K562 (cell line): ENCODE measurements around the gene SLC22A23. TPM values are rescaled to one million over a fixed set of nuclear protein-coding genes. Genes with fewer than 3 reads are reported as not detected.

Source experiments
- ATAC-seq: fragments of 200-7000 bp; cut with Tn5 transposase; 3 replicates; pipeline ENCODE4 v1.9.1; 2020; ENCODE audit warnings: moderate library complexity
- BruUV-seq: library from RNA; stranded (reverse); fragments of 400-500 nt; replicated peaks from 2 replicates; lab custom pipeline; 2021; lab: Mats Ljungman, UMichigan
- CTCF ChIA-PET: fragments of 300-600 bp; formaldehyde crosslinking; extraction: SDS; loops from one replicate; lab custom pipeline; 2021; ENCODE audit warnings: low intra/inter-chr PET ratio; lab: Yijun Ruan, JAX
- POLR2A ChIA-PET: fragments of 300-600, 350-650 bp; sonication (Branson Sonifier 250); formaldehyde crosslinking; extraction: SDS; loops from one replicate; lab custom pipeline; 2021; ENCODE audit warnings: antibody characterized with exemption, inconsistent platforms; lab: Yijun Ruan, JAX
- DNase-seq, 4 experiments: peaks; one replicate each; pipeline versions ENCODE4 v3.0.0 to v3.0.0-alpha.2; 2011 to 2018; ENCODE audit warnings: low spot score in 3 of 4, mixed read lengths in 3 of 4; ENCODE audit errors: extremely low read depth in 1 of 4
- FAIRE-seq: peaks from 2 replicates; lab custom pipeline; 2011; peaks lifted over from hg19 to GRCh38; lab: Jason Lieb, UNC
- H2AFZ ChIP-seq: 2 replicates; pipeline ENCODE4 v1.6.0; 2011; ENCODE audit warnings: low read depth, low read length, control low read depth, inconsistent platforms
- H3K27ac ChIP-seq: fragments of 200-600 bp; 3 replicates; pipeline ENCODE4 v1.8.0; 2011; ENCODE audit warnings: low read depth, mild to moderate bottlenecking, control low read depth, inconsistent platforms, low read length, moderate library complexity, mixed read lengths; ENCODE audit errors: extremely low read depth
- H3K27me3 ChIP-seq, 2 experiments: fragments of 300-600 bp in 1 of 2; 2 replicates in 1 of 2; 3 replicates in 1 of 2; pipeline versions ENCODE4 v1.6.0 to v1.8.0; 2011; ENCODE audit warnings: inconsistent platforms in 2 of 2, low read length in 2 of 2, mild to moderate bottlenecking in 1 of 2, mixed read lengths in 1 of 2, moderate library complexity in 1 of 2; ENCODE audit not compliant: control insufficient read depth in 2 of 2, insufficient read depth in 2 of 2
- H3K36me3 ChIP-seq: fragments of 300-600 bp; 3 replicates; pipeline ENCODE4 v1.8.0; 2011; ENCODE audit warnings: mild to moderate bottlenecking, low read length, inconsistent platforms; ENCODE audit not compliant: control insufficient read depth, insufficient read depth
- H3K4me1 ChIP-seq, 2 experiments: fragments of 200-600 bp in 1 of 2; replicated peaks in 1 of 2; 2 replicates in 1 of 2; 3 replicates in 1 of 2; pipeline versions ENCODE4 v1.5.1 to v1.8.0; 2011; ENCODE audit warnings: inconsistent platforms in 2 of 2, low read length in 2 of 2, mild to moderate bottlenecking in 1 of 2, mixed read lengths in 1 of 2, moderate library complexity in 1 of 2; ENCODE audit not compliant: control insufficient read depth in 2 of 2, insufficient read depth in 2 of 2
- H3K4me2 ChIP-seq: 2 replicates; pipeline ENCODE4 v1.6.1; 2011; ENCODE audit warnings: low read length, control low read depth, inconsistent platforms, mixed read lengths; ENCODE audit not compliant: insufficient read depth
- H3K4me3 ChIP-seq: fragments of 200-600 bp; sonication (generic), shearing (Covaris generic); 2 replicates; pipeline ENCODE4 v1.5.1; 2016; ENCODE audit warnings: control low read depth, inconsistent platforms
- H3K79me2 ChIP-seq: fragments of 200-600 bp; 3 replicates; pipeline ENCODE4 v1.8.0; 2011; ENCODE audit warnings: low read length, inconsistent platforms; ENCODE audit not compliant: control insufficient read depth, insufficient read depth
- H3K9ac ChIP-seq, 2 experiments: 2 replicates each; pipeline versions ENCODE4 v1.6.0 to v1.6.1; 2011; ENCODE audit warnings: low read depth in 2 of 2, low read length in 2 of 2, control low read depth in 1 of 2, inconsistent platforms in 1 of 2, mild to moderate bottlenecking in 1 of 2, mixed read lengths in 1 of 2; ENCODE audit not compliant: insufficient read depth in 1 of 2
- H3K9me1 ChIP-seq: one replicate; pipeline ENCODE4 v1.6.0; 2011; ENCODE audit warnings: inconsistent platforms, mild to moderate bottlenecking, low read length, moderate library complexity; ENCODE audit not compliant: control insufficient read depth, insufficient read depth
- H3K9me3 ChIP-seq: replicated peaks from 2 replicates; pipeline ENCODE4 v1.5.1; 2011; ENCODE audit warnings: low read depth, low read length, inconsistent platforms; ENCODE audit not compliant: control insufficient read depth, insufficient read depth
- H4K20me1 ChIP-seq: replicated peaks from 2 replicates; pipeline ENCODE4 v1.6.1; 2011; ENCODE audit warnings: low read length, inconsistent platforms, mixed read lengths; ENCODE audit not compliant: control insufficient read depth, insufficient read depth
- AFF4 ChIP-seq: sonication (generic); formaldehyde crosslinking; IDR thresholded peaks from 2 replicates; pipeline ENCODE4 v1.8.0; 2023; ENCODE audit warnings: mild to moderate bottlenecking, missing genetic modification reagents
- KLF16 ChIP-seq: IDR thresholded peaks from 2 replicates; pipeline ENCODE4 v1.6.1; 2016; ENCODE audit warnings: antibody characterized with exemption
- MXD1 ChIP-seq: fragments of 250-450 bp; sonication (Bioruptor Pico); IDR thresholded peaks from 2 replicates; pipeline ENCODE4 v1.8.0; 2021; ENCODE audit warnings: borderline replicate concordance, mild to moderate bottlenecking, moderate library complexity; ENCODE audit not compliant: poor library complexity, severe bottlenecking
- NR2C2 ChIP-seq, 2 experiments: fragments of 200-800 bp in 1 of 2; sonication (Bioruptor generic) in 1 of 2; sonication (generic) in 1 of 2; formaldehyde crosslinking in 1 of 2; IDR thresholded peaks; 2 replicates each; pipeline versions ENCODE4 v1.6.1 to v1.8.0; 2016 to 2022; ENCODE audit warnings: mild to moderate bottlenecking in 1 of 2, missing compliant biosample characterization in 1 of 2, missing genetic modification characterization in 1 of 2, missing genetic modification reagents in 1 of 2
- PHF8 ChIP-seq: fragments of 200-600 bp; sonication (generic); IDR thresholded peaks from 2 replicates; pipeline ENCODE4 v1.6.1; 2012; ENCODE audit warnings: mixed run types, mild to moderate bottlenecking, inconsistent platforms, low read length, moderate library complexity, borderline replicate concordance
- SIX5 ChIP-seq, 2 experiments: IDR thresholded peaks; 2 replicates each; pipeline ENCODE4 v1.6.1; 2011; ENCODE audit warnings: low read length in 2 of 2, borderline replicate concordance in 1 of 2, low read depth in 1 of 2, mild to moderate bottlenecking in 1 of 2, moderate library complexity in 1 of 2; ENCODE audit not compliant: insufficient read depth in 1 of 2
- SLC30A9 ChIP-seq: fragments of 250-450 bp; sonication (Bioruptor Pico); IDR thresholded peaks from 2 replicates; pipeline ENCODE4 v1.8.0; 2022; ENCODE audit warnings: mild to moderate bottlenecking, moderate library complexity
- TCF7 ChIP-seq: sonication (generic); IDR thresholded peaks from 2 replicates; pipeline ENCODE4 v1.6.1; 2016; ENCODE audit warnings: antibody characterized with exemption, borderline replicate concordance
- ZBTB17 ChIP-seq: fragments of 450-650 bp; formaldehyde crosslinking; IDR thresholded peaks from 2 replicates; pipeline ENCODE4 v1.4.0; 2020; ENCODE audit warnings: mild to moderate bottlenecking
- ZEB2 ChIP-seq: fragments of 450-650 bp; IDR thresholded peaks from 2 replicates; pipeline ENCODE4 v1.6.1; 2016
- ZNF740 ChIP-seq, 3 experiments: fragments of 200-800 bp in 1 of 3; sonication (Bioruptor generic) in 1 of 3; sonication (generic) in 1 of 3; formaldehyde crosslinking in 1 of 3; IDR thresholded peaks; 2 replicates each; pipeline versions ENCODE4 v1.6.1 to v1.8.0; 2016 to 2022; ENCODE audit warnings: mild to moderate bottlenecking in 2 of 3, missing compliant biosample characterization in 2 of 3, missing genetic modification characterization in 2 of 3, missing genetic modification reagents in 1 of 3
- ZNF766 ChIP-seq: fragments of 200-800 bp; sonication (Bioruptor generic); conservative IDR thresholded peaks from 2 replicates; pipeline ENCODE4 v1.6.1; 2016; ENCODE audit warnings: missing genetic modification characterization, missing compliant biosample characterization
- WGBS: fragments of 100-300 bp; shearing (Covaris generic); methylation state at CpG from one replicate; pipeline ENCODE4 v1.1.6; 2016; ENCODE audit warnings: low coverage, mixed read lengths; ENCODE audit not compliant: insufficient coverage; ENCODE audit errors: missing lambda C conversion rate; 5-methylcytosine and 5-hydroxymethylcytosine counted together
- in situ Hi-C: fragments of 300-500 bp; cut with MboI; formaldehyde crosslinking; loops from 4 replicates; pipeline ENCODE4 v1.15.0; 2018; ENCODE audit warnings: inconsistent platforms, mixed read lengths
- intact Hi-C: fragments of 100-400 bp; cut with micrococcal nuclease; formaldehyde crosslinking; loops from 2 replicates; pipeline ENCODE4 v1.14.2; 2022
- polyA plus RNA-seq, 8 experiments: library from polyadenylated mRNA; depleted of rRNA in 4 of 8; stranded (reverse) in 5 of 8; unstranded in 3 of 8; fragments of >200 nt; fragmentation: Nextera tagmentation in 2 of 8; fragmentation: Illumina TruSeq in 1 of 8; extraction: Ambion mirVana in 2 of 8; extraction: Trizol in 1 of 8; gene quantifications; 2 replicates each; pipeline versions ENCODE4 v1.2.1 to v1.2.3, GENCODE V29; 2011 to 2014; ENCODE audit warnings: inconsistent platforms in 1 of 8, missing spikeins in 1 of 8
- total RNA-seq, 7 experiments: library from RNA; depleted of rRNA in 6 of 7; stranded (reverse); fragments of >200 nt in 6 of 7; fragmentation: Illumina TruSeq in 2 of 7; extraction: Trizol in 2 of 7; gene quantifications; 2 replicates each; pipeline versions ENCODE4 v1.2.1 to v1.2.3, GENCODE V29; 2011 to 2021; ENCODE audit warnings: low replicate concordance in 1 of 7

The SLC22A23 gene
- total and polyA plus RNA-seq, 9 of the 15 experiments (the other 6 are each of a cell fraction or from before 2014, with no cell fraction given) = 0.30 to 8.7 (median 2.5) TPM

GRCh38 chr6:3349388-3350251, 107.2 kb downstream of the SLC22A23 start:
- Histone ChIP-seq H3K27ac (peak overlapping the region; percentile 19; the same call in 2 of the 3 replicates), H3K9me3 (no peaks in the 10 kb centered on the region)
- POLR2A ChIA-PET = interaction anchor here (1.0 to 2.2 kb wide), 4 partner anchors 9 to 26 kb away, joined by 3 to 12 read pairs (median 4); no protein-coding TSS in a partner anchor
- TF ChIP-seq MXD1 (CRISPR knock-in tag) (no peak), TCF7 (no peak), ZEB2 (no peak), ZNF766 (CRISPR knock-in tag) (no peak), AFF4 (0 out of 2 replicates have a peak, but pooled peaks have one; percentile 30), KLF16 (no peak), ZBTB17 (CRISPR knock-in tag) (0 out of 2 replicates have a peak, but pooled peaks have one; percentile 30), PHF8 (no peak), NR2C2 (CRISPR knock-in tag; IDR thresholded peaks at IDR 0.05) (no peak), NR2C2 (tag; IDR thresholded peaks at IDR 0.05) (no peak), ZNF740 (CRISPR knock-in tag; IDR thresholded peaks at IDR 0.05) (no peak), ZNF740 (tag; IDR thresholded peaks at IDR 0.05) (no peak), SIX5 (IDR thresholded peaks at IDR 0.05; ENCODE audit: borderline replicate concordance in 1 of 2, insufficient read depth in 1 of 2, low read depth in 1 of 2, low read length in 2 of 2) (no peak), SLC30A9 (CRISPR knock-in tag) (no peak)

More at GRCh38 chr6:3349388-3350251, 107.2 kb downstream of the SLC22A23 start:
- FAIRE-seq (peak; percentile 52), DNase-seq (peak in 2 of 4 experiments; percentile 25 to 36), ATAC-seq (peak; percentile 19)
- Histone ChIP-seq H3K79me2 (peaks cover 7% of the 10 kb centered on the region; the same call in 1 of the 3 replicates), H3K27me3 (no peaks in the 10 kb centered on the region), H3K9ac (peak overlapping the region in 1 of 2 experiments; percentile 42; a peak in 1 of 4 replicates), H3K36me3 (no peaks in the 10 kb centered on the region), H2AFZ (peak overlapping the region; percentile 64), H3K4me3 (no peak overlapping the region), H4K20me1 (no peaks in the 10 kb centered on the region), H3K9me1 (no peaks in the 10 kb centered on the region), H3K4me1 (peaks cover 47 to 70% of the 10 kb centered on the region in 2 experiments), H3K4me2 (peak overlapping the region; percentile 44; the same call in 1 of the 2 replicates)
- 23% methylated on average over 8 of the region's 8 CpGs for WGBS
- CTCF ChIA-PET = no interaction called here
- in situ Hi-C loops = no loop called here
- intact Hi-C loops = loop anchor here (10.0 kb wide), 1 partner anchor 675 kb away; a partner anchor contains a TSS
- no TSS peak for BruUV-seq
